DMS79 (cell line): Measurements from ENCODE around the gene TMEM74B.

ENCODE experiments used
- DNase-seq: peaks from one replicate; lab custom pipeline; 2025; lab: John Stamatoyannopoulos, UW

Gene TMEM74B

DNA sequence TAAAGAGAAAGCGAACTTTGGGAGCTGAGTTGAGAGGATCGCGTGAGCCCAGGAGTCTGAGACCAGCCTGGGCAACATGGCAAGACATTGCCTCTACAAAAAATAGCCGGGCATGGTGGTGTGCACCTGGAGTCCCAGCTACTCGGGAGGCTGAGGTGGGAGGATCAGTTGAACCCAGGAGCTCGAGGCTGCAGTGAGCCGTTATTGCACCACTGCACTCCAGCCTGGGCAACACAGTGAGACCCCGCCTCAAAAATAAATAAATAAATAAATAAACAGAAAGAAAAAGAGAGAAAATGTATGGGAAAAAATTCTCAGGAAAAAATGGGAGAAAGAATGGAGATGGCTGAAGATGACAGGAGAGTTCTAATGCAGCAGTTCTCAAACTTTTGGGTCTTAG lies 21.0 kb upstream of the TMEM74B start:
- DNase-seq = no peak

DNA sequence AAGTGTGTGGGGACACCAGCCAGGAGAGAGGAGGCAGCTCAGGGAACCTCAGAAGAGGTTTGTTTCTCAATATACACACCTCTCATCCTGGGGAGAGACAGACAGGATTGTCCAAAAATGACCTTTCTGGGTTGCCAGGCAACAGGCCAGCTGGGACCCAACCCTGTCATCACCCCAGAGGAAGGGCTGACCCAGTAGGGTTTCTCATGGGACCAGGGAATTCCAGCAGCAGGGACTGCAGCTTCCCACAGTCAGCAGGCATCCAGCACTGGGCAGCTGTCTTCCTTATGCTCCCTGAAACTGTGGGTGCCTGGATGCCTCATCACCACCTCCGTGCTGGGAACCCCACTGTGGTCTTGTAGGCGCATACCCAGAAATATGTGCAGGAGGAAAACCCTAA lies 19.8 kb upstream of the TMEM74B start:
- no peak for DNase-seq

DNA sequence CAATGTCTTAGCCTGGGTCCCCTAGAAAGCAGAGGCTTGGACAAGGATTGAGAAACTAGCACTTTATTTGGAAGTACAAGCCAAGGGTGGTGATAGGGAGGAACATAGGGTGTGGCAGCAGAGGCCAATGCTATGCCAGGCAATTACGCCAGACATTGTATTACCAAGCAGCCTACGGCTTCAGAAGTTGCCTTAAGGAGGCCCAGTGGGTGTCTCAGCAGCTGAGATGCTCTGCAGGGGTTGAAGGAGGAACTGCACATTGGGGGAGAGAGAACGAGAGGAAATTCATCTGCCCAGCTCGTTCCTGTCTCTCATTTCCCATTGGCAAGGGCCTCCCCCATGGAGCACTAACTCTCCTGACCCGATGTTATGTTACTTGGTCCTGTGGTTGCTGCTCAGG lies 19.3 kb upstream of the TMEM74B start:
- no peak for DNase-seq

DNA sequence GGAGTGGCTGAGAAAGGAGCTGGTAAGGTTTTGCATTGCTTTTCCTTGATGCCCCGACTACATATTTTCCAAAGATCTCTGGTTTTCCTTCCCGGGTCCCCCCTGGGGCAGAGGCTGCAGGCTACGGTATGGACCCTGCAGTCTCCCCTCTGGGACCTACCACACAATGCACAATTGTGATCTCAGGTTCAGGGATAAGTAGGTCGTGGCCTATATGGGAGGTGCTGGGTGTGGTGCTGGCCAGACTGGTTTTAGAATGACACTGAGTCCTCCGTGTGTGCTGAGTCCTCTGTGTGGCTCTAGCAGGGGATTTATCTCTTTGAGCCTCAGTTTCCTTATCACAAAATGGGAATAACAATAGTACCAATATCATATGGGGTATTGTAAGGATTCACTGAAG lies 18.8 kb upstream of the TMEM74B start:
- no peak for DNase-seq

DNA sequence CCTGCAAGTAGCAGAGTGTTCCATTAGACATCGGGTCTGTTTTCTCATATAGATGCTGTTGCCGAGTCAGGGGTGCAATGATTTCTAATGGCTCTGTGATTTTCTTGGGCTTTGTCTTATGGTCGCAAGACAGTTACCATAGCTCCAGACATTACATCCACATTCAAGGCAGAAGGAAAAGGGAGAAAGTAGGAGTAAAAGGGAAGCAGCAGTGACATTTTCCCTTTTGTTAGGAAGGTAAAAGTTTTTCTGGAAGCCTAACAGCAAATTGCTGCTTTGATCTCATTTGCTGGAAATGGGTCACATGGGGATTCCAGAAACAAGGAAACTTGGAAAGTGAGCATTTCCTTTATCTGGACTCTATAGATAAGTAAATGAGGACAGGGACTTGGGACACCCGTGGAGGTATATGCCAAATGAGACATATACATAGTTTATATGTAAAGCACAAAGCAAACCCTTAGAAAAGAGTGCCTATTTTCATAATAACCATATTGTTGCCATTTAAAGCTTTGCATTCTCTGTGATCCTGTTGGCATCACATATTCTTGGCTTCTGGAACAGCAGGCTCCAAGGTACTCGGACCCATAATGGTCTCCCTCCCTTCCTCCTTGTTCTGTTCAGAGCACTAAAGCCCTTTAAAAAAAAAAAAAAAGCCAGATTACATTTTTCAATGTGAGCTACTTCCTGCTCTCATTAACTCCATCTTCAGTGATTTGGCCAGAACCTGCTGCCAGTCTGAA lies 18.2 kb upstream of the TMEM74B start, which contains the start of gene C20orf202:
Gene C20orf202 (plus strand): TSS at position 693 of the 743 bp plus-strand sequence. CDS start 132 bp downstream, outside the sequence.
- DNase-seq = no peak

DNA sequence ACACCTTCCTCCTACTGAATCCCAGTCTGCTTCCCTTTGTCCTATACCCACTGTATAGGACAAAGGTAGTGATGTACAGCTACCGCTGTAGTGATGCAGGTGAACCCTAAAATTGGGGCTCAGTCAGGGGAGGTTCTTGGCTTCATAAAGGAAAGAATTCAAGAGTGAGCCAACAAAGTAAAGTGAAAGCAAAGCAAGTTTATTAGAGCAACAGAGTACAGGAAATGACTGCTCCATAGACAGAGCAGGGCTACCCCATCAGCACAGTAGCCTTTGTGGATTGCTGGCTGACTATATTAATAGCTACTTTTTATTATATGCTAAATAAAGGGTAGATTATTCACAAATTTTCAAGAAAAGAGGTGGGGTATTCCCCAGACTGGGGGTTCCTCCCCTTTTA lies 15.2 kb upstream of the TMEM74B start:
- DNase-seq = no peak

DNA sequence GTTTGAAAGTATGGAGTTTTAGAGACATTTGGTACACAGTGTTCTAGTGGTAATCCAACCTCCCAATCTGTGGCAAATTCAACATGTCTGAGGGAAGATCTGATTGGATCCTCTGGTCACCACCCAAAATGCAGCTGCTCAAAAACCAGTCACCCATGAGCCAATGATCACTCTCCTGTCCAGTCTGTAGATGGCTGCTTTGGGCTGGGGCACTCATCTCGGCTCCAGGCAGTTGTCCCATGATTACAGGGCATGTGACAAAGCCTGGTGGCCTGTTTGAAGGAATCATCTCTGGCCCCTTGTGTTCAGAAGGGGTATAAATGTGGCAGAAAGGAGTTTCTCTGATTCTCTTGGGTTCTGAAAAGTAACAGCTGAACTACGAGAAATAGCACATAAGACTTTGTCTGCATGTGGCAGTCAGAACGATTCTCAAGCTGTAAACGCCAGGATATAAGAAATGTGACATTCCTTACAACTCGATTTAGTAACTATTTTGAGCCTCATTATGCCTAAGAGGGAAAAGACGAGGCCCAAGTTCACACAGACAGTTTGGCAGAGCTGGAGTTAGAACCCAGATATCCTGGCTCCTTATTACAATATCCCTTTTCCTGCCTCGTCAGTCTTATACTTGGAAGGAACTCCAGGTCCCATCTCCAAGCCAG lies 14.6 kb upstream of the TMEM74B start:
- no peak for DNase-seq

DNA sequence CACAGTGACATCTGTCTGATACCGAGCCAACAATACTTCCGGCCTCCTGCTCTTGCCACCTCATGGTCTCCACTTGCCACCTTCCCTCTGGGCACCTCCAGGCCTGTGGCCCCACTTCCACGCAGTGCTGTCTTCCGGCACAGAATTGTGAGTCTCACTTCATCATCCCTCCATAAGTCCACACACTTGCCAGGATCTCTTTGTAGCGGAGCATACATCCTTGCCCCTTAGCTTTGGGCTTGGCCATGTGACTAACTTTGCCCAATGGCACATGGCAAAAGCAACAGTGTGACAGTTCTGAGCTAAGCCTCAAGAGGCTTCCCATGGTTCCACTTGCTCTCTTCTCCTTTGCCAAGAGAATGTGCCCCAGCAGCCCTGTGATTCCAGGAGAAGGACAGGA lies 14.0 kb upstream of the TMEM74B start:
- no peak for DNase-seq

DNA sequence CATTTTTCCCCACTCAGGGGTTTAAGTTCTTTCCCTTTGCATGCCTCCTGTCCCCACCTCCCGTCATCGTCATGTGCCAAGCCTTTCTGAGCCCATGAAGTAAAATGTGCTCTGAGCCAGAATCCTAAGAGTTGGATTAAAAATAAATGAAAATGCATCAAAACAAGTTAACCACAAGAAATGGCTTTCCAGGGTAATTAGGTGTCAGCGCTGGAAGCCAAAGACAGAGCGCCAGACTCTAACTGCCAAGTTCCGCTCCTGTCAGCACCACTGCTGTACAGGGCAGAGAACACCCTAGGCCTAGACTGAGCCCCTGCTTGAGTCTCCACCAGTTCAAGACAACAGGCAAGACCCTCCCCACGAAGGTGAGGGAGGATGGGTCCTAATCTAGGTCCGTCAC lies 13.0 kb upstream of the TMEM74B start:
- no peak for DNase-seq

DNA sequence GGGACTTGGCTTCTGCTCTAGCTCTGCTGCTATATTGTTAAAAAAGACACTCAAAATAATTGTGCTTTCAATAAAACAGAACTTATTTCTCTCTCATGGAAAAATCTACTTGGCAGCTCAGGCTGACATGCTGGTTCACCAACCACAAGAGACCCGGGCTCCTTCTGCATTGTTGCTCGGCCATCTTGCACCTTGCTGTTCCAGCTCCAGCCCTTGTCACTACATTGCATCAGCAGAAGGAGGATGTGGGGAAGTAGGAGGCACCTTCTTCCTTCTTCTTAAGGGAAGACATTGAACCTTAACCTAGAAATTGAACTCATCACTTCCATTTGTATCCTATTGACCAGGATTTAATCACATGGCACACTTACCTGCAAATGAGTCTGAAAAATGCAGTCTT lies 11.9 kb upstream of the TMEM74B start:
- no peak for DNase-seq

DNA sequence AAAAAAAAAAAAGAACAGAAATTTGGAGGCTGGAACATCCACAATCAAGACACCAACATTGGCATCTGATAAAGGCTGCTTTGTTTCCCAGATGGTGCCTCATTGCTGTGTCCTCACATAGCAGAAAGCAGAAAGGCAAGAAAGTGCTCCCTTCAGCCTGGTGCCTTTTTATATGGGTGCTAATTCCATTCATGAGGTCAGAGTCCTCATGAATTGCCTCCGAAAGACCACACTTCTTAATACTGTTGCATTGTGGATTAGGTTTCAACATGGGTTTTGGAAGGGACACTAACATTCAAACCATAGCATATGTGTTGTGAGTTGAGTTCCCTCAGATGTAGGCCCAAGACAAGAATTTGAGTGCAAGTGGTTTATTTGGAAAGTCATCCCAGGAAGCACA lies 10.4 kb upstream of the TMEM74B start:
- no peak for DNase-seq

DNA sequence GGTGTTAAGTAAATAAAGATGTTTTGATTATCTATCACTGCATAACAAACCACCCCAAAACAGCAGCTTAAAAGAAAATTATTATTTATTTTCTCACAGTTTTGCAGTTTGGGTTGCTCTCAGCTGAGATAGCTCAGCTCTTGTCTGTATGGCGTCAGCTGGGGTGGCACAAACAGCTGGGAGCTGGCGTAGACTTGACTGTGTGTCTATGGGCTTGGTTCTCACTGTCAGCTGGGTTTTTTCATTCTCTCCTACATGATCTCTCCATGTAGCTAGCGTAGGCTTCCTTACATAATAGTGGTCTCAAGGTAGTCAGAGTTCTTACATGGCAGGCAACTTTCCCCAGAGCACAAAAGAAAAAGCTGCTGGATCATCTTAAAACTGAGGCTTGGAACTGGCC lies 6.5 kb upstream of the TMEM74B start:
- DNase-seq = no peak

DNA sequence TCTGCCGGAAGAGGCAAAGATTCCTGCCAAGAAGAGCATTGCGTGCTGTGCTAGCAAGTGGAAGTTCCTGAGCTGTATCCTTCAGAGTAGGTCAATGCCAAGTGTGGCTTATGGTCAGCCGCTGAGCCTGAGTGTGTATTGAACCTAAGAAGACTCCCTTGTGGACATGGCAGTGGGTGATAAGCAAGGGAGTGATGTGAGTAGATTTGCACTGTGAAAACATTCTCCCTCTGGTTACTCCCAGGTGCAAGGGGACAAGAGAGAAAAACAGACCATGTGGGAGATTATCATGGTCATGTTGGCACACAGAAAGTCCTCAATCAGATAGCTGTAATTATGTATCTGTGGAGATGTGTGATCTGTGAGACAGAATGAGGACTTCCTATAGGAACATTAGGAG lies 6.1 kb upstream of the TMEM74B start:
- DNase-seq = no peak

DNA sequence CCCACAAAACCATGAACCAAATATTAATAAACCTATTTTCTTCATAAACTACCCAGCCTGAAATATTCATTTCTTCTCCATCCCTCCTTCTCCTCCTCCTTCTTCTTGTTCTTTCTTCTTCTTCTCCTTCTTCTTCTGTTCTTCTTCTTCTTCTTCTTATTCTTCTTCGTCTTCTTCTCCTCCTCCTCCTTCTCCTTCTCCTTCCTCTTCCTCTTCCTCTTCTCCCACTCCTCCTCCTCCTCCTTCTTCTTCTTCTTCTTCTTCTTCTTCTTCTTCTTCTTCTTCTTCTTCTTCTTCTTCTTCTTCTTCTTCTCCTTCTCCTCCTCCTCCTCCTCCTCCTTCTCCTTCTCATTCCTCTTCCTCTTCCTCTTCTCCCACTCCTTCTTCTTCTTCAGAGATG lies 5.0 kb upstream of the TMEM74B start:
- no peak for DNase-seq

DNA sequence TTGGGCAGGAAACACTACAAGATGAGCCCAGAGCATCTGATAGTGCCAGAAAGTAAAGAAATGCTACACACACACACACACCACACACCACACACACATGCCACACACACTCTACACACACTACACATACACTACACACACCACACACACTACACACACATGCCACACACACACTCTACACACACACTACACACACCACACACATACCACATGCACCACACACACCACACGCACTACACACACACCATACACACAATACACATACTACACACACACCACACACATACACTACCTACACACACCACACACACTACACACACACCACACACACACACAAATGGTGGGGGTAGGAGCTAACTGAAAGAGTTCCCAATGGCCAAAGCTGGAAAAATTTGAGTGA lies 3.6 kb upstream of the TMEM74B start:
- DNase-seq = no peak

DNA sequence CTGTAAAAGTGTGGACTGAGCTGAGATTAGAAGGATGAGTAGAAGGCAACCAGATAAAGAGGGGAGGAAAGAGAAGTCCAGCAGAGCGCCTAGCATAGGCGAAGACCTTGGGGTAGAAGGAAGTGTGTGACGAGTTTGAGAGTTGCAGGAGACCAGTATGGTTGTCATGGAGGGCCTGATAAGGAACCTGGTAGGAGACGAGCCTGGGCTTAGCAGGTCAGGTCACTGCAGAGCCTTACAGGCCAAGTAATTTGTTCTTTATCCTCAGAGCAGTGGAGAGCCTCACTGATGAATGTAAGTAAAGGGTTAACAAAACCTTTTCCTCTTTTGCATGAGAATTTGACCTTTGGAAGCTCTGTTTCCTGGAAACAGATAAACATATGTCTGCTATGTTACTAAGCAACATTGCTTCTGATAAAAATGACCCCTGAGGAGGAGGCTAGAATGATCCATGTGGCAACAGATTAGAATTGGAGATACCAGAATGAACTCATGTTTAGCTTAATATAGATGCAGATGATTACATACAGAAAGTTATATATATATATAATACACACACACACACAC lies 2.9 kb upstream of the TMEM74B start:
- DNase-seq = no peak

DNA sequence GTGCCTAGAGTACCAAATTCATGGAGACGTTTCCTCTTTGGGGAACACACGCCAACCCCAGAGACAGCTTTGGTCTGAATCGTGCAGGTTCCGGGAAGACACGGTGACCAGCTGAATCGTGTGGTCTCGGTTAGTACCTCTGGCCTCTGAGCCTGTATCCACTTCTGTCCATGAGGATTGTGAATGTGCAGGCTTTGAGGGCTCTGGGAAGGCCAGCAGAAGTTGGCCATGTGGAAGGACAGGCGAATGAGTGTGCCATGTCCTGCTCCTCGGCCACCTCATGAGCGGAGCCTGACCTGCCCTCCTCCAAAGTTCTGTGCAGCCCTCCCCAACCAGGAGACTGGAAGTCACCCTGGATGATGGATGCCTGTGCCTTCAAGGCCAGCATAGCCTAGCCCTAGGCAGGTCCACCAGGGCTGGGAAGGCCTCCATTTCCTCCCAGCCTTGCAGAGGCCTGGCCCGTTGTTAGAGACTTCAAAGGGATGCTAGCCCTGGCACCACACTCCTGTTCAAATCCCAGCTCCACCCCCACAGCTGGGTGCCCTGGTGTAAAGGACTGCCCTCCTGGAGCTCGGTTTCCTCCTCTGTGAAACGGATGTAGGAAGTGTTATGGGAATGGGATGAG lies 1.7 kb upstream of the TMEM74B start:
- DNase-seq = no peak

DNA sequence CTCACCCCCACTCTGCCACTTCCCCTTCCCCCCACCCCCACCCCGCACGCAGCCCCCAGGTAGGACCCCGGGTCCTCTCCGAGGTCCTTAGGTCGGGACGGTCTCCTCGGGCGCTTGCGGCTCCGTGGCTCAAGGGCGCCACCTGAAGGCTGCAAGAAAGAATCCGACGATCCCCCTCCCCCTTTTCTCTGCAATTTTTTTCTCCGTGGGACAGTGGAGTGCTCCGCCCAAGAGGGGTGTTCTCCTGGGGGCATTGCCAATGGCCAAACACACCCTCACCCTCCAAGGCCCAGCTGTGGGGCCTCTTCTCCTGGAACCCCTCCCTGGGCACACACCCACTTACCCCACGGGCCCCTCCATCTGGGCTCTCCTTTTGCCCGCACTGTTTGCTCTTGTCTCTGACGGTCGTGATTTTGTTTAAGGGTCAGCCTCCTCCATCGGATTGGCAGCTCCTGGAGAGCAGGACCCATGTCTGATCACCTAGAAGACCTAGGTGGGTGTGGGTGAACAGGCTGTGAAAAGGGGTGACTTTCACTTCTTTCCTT lies 1.1 kb upstream of the TMEM74B start:
- DNase-seq = no peak

DNA sequence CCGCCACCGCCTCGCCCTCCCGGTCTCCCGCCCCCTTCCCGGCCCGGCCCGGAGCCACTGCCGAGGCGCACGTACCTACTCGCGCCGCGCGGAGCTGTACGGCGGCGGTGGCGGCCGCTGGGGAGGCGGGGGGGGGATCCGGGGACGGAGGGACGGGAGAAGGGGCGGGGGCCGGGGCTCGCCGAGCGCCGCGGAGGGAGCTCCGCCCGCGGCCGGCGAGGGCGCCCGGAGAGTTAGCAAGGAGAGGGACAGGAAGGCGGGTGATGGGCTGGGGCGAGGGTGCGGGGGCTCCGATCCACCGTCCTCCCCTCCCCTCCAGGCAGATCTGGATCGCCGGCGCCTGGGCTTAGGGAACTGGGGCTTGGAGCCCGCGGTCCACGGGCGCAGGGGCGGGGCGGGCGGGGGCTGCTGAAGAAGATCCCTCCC lies 548 bp upstream of the TMEM74B start:
- DNase-seq = no peak

DNA sequence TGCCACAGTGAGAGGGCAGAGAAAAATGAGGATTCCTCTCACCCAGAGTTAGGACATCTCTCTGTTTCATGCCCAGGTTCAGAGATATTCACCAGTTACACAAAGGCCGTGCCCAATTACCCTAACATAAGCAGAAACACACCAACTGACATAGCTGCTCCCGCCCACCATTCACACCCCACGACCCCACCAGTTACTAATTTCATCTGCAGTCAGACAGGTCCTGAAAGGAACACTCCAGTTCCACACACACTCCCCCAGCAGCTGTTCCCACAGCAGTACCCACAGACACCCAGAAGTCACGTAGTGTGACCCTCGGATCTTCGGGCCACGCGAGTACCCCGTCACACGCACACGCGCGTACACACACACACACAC lies 532 bp downstream of the TMEM74B start:
- DNase-seq = no peak

DNA sequence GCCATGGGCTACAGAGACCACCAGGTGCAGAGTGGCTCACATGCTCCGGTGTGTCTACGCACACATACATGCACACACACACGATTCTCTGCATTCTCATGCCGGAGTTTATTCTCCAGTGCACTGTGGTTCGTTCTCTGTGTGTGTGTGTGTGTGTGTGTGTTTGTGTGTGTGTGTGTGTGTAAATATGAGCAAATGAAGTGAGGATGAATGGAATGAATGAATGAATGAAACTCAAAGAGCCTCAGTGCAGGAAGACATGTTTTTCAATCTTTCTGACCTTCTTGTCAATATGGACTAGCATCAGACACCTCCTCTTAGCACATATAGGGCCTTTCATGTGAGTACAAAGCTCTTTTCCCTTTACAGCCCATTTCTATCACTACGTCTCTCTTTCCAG lies 1.6 kb downstream of the TMEM74B start:
- DNase-seq = no peak

DNA sequence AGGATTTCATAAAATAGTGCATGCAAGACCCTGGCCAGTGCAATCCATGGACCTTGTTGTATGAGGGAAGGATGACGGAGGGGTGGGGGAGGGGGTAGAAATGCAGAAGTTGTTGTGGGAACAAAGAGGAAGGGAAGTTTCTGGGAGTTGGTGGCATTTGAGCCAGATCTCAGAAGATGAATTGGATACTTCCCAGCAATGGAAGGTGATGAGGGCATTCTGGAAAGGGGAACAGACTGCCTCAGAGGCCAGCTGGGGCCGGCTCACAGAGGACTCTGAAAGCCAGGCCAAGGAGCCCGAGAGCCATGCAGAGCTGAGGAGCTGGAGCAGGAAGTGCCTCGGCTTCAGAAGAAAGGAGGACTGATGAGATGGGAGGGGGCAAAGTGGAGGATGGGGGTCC lies 2.7 kb downstream of the TMEM74B start:
- DNase-seq = no peak

DNA sequence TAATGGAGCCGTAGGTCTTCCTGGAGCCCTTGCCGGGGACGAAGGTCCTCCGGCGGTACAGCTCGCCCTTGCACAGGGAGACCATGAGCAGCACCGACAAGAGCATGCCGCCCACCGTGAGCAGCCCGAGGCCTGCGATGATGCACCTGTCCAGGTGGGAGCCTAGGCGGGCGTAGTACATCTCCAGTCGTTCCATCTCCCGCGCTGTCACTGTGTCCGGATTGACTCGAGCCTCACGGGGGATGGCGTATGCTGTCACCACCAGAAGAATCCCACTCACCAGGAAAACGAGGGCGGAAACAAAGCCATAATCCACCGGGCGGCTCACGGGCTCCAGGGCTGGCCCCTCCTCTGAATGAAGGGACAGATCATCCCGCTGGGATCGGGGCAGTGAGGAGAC lies 3.8 kb downstream of the TMEM74B start:
- no peak for DNase-seq
